Liver (tissue), 3 donors: ENCODE measurements around the gene EGLN1.

Experiments used
- CTCF ChIP-seq: fragments of 150-350 bp; IDR thresholded peaks from 2 replicates; pipeline ENCODE4 v1.5.1; 2017; ENCODE audit warnings: improper control_type of control experiment, low read depth, low read length; ENCODE audit not compliant: missing input control
- EGR1 ChIP-seq, 2 donors: IDR thresholded peaks; 2 replicates each; pipeline ENCODE4 v1.6.1; 2016 to 2018; ENCODE audit warnings: antibody characterized with exemption in 2 of 2, low read depth in 2 of 2
- GABPA ChIP-seq, 2 donors: IDR thresholded peaks in 1 of 2; conservative IDR thresholded peaks in 1 of 2; 2 replicates each; pipeline ENCODE4 v1.6.1; 2016; ENCODE audit warnings: antibody characterized with exemption in 2 of 2, mild to moderate bottlenecking in 1 of 2, moderate library complexity in 1 of 2
- JUND ChIP-seq, 2 donors: IDR thresholded peaks; 2 replicates each; pipeline ENCODE4 v1.6.1; 2016; ENCODE audit warnings: antibody characterized with exemption in 2 of 2
- MAX ChIP-seq: IDR thresholded peaks from 2 replicates; pipeline ENCODE4 v1.6.1; 2016; ENCODE audit warnings: antibody characterized with exemption
- NR2F2 ChIP-seq: IDR thresholded peaks from 2 replicates; pipeline ENCODE4 v1.6.1; 2016; ENCODE audit warnings: antibody characterized with exemption
- RAD21 ChIP-seq, 2 donors: IDR thresholded peaks; 2 replicates each; pipeline ENCODE4 v1.6.1; 2016; ENCODE audit warnings: antibody characterized with exemption in 2 of 2, mild to moderate bottlenecking in 2 of 2
- REST ChIP-seq: IDR thresholded peaks from 2 replicates; pipeline ENCODE4 v1.6.1; 2016; ENCODE audit warnings: antibody characterized with exemption, mild to moderate bottlenecking
- YY1 ChIP-seq: IDR thresholded peaks from 2 replicates; pipeline ENCODE4 v1.6.1; 2016; ENCODE audit warnings: antibody characterized with exemption, mild to moderate bottlenecking
- donor health status: healthy.
- donor health status: healthy.

GRCh38 chr1:231372501-231372900, 49.6 kb downstream of the EGLN1 start:
- no peak for TF ChIP-seq CTCF
- no peak for TF ChIP-seq JUND (IDR thresholded peaks at IDR 0.05)
- no peak for TF ChIP-seq REST
- no peak for TF ChIP-seq MAX
- TF ChIP-seq EGR1 (IDR thresholded peaks at IDR 0.05; ENCODE audit: low read depth in 2 of 2): no peak
- TF ChIP-seq NR2F2: no peak
- TF ChIP-seq YY1: no peak
- no peak for TF ChIP-seq GABPA (IDR thresholded peaks at IDR 0.05 in 1 of 2, conservative IDR thresholded peaks at IDR 0.05 in 1 of 2)
- TF ChIP-seq RAD21 (IDR thresholded peaks at IDR 0.05): no peak
